Muscle of leg (tissue), 11 donors: Measurements from ENCODE around the gene EIF4G3. TPM values are rescaled to one million over a fixed set of nuclear protein-coding genes. Genes with fewer than 3 reads are reported as not detected.
"Not testable (repeated sequence)": the region's sequence is repeated elsewhere in the genome, so short reads cannot be mapped to it uniquely, and the experiment has no call there.

Experiments used
- DNase-seq: peaks from one replicate; pipeline ENCODE4 v3.0.0; 2013
- H3K27ac ChIP-seq: one replicate; pipeline ENCODE4 v1.5.1; 2013; ENCODE audit warnings: mild to moderate bottlenecking, low read length, control low read depth
- H3K27me3 ChIP-seq: one replicate; pipeline ENCODE4 v1.6.1; 2013; ENCODE audit warnings: low read length; ENCODE audit not compliant: control insufficient read depth, insufficient read depth
- H3K36me3 ChIP-seq: one replicate; pipeline ENCODE4 v1.6.1; 2013; ENCODE audit warnings: low read length; ENCODE audit not compliant: control insufficient read depth, insufficient read depth
- H3K4me1 ChIP-seq: one replicate; pipeline ENCODE4 v1.6.1; 2013; ENCODE audit warnings: low read length; ENCODE audit not compliant: control insufficient read depth, insufficient read depth
- H3K4me3 ChIP-seq: one replicate; pipeline ENCODE4 v1.5.1; 2013; ENCODE audit warnings: low read length, control low read depth
- H3K9me3 ChIP-seq: replicated peaks from 2 replicates; pipeline ENCODE4 v1.6.1; 2013; ENCODE audit warnings: low read depth, low read length; ENCODE audit not compliant: control insufficient read depth
- WGBS: methylation state at CpG from one replicate; pipeline ENCODE4 v1.1.5; 2013; ENCODE audit warnings: missing lambda C conversion rate; ENCODE audit not compliant: insufficient coverage; 5-methylcytosine and 5-hydroxymethylcytosine counted together
- polyA plus RNA-seq, 8 donors: library from polyadenylated mRNA; unstranded; fragments of 120-200 nt; gene quantifications; one replicate each; pipeline versions ENCODE4 v1.2.1 to v1.2.3, GENCODE V29; 2013; ENCODE audit warnings: inconsistent platforms in 1 of 8, low replicate concordance in 1 of 8; ENCODE audit not compliant: insufficient read length in 8 of 8, insufficient read depth in 1 of 8
- total RNA-seq: library from RNA; stranded (reverse); fragments of 120-200 nt; gene quantifications from one replicate; pipeline ENCODE4 v1.2.4, GENCODE V29; 2013

EIF4G3 gene
- total and polyA plus RNA-seq, 9 donors: 23.4 to 42.0 (median 34.0) TPM

GRCh38 chr1:21170837-21171236, 5.9 kb downstream of the EIF4G3 start:
- H3K4me3 ChIP-seq, H3K4me1 ChIP-seq, H3K27ac ChIP-seq, H3K27me3 ChIP-seq, H3K9me3 ChIP-seq: not testable (repeated sequence)
- no CpG with 5 or more reads among the region's 4 CpGs for WGBS
- DNase-seq: peak; percentile 70
- peaks cover 25% of the 10 kb centered on the region for H3K36me3 ChIP-seq

DNA sequence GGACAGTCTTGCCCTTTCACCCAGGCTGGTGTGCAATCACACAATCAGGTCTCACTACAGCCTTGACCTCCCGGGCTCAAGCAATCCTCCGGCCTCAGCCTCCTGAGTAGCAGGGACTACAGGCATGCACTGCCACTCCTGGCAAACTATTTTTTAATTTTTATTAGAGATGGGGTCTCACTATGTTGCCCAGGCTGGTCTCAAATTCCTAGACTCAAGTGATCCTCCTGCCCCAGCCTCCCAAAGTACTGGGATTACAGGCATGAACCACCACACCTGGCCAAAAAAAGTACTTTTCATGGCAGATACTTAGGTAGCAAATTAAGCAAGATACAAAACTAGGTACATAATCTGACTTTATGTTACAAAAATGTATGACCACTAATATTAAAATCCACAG, 8.3 kb downstream of the EIF4G3 start:
- Histone ChIP-seq H3K27ac (no peak overlapping the region), H3K27me3 (no peaks in the 10 kb centered on the region), H3K9me3 (no peaks in the 10 kb centered on the region), H3K4me3 (no peak overlapping the region), H3K4me1 (no peaks in the 10 kb centered on the region), H3K36me3 (peaks cover 30% of the 10 kb centered on the region)
- WGBS: 100% methylated on average over 2 of the region's 2 CpGs
- no peak for DNase-seq

DNA sequence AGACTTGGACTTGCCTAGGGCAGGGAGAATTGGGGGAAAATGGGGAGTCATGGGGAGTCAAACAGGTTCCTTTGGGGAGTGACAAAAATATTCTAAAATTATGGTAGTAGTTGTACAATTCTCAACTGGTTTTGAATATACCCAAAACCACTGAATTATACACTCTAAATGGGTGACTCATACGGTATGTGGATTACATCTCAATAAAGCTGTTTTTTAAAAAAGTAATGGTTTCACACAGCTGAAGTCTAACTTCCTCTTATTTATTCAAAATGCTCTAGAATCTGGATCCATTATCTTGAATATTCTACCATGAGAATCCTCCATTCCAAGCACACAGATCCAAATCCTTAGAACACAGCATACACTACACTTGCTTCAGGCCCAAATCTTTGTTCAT, 11.1 kb downstream of the EIF4G3 start:
- DNase-seq: no peak
- H3K9me3 ChIP-seq: no peaks in the 10 kb centered on the region
- H3K27ac ChIP-seq: no peak overlapping the region
- no CpG with 5 or more reads among the region's 1 CpG for WGBS
- no peak overlapping the region for H3K4me3 ChIP-seq
- peaks cover 40% of the 10 kb centered on the region for H3K36me3 ChIP-seq
- no peaks in the 10 kb centered on the region for H3K4me1 ChIP-seq
- H3K27me3 ChIP-seq: no peaks in the 10 kb centered on the region

- H3K27me3 ChIP-seq: no peaks in the 10 kb centered on the region
- no peaks in the 10 kb centered on the region for H3K4me1 ChIP-seq
- peaks cover 40% of the 10 kb centered on the region for H3K36me3 ChIP-seq
- H3K9me3 ChIP-seq: no peaks in the 10 kb centered on the region
- no peak overlapping the region for H3K4me3 ChIP-seq
- DNase-seq: peak; percentile 78
- WGBS: no CpG with 5 or more reads among the region's 2 CpGs
- H3K27ac ChIP-seq: no peak overlapping the region
These were observed 11.6 kb downstream of the EIF4G3 start for GRCh38 chr1:21165076-21165475.

DNA sequence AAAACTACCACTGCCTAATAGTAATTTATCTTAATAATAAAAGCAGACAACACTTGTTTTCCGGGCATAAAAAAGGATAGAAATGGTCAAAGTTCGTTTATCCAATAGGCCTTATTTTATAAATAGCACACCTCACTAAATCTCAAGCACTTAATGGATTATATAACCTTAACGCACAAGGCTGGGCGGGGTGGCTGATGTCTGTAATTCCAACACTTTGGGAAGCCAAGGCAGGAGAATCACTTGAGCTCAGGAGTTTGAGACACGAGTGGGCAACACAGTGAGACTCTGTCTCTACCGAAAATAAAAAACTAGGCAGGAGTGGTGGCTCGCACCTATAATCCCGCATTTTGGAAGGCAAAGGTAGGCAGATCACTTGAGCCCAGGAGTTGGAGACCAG, 12.4 kb downstream of the EIF4G3 start:
- H3K27me3 ChIP-seq: no peaks in the 10 kb centered on the region
- no peak overlapping the region for H3K4me3 ChIP-seq
- no peak overlapping the region for H3K27ac ChIP-seq

DNA sequence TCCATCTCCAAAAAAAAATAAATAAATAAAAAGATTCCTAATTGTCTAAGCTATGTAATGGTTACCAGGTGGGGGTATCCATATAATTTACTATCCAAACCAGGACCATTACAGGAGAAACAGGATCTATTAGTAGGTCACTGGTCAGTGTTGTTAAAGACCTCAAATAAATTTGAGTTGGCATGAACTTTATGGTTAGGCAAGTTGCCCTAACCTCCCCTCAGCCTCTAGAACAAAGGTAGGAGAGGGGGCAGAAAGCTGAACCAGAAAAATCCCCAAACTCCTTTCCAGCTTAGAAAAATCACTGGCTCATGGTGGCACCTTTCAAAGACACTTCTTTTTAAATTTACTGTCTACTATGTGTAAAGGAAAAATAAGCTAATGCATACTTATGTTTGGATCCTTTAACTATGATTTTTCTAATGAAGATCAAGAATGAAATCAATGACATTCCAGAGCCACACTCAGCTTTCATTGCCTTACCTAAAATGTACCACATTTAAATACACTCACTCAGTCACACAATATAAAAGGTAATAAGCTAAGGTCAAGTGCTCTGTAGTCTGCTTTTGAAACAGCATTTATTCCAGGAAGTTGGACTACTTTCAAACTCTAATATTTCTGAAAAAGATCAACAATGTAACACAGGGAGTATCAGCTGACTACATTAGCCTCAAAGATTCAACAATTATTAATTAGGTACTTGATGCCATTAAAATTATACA, 13.8 kb downstream of the EIF4G3 start:
- peaks cover 34% of the 10 kb centered on the region for H3K36me3 ChIP-seq
- no peak overlapping the region for H3K4me3 ChIP-seq
- no peak for DNase-seq
- no peak overlapping the region for H3K27ac ChIP-seq
- H3K4me1 ChIP-seq: no peaks in the 10 kb centered on the region
- H3K9me3 ChIP-seq: no peaks in the 10 kb centered on the region
- no peaks in the 10 kb centered on the region for H3K27me3 ChIP-seq

More for the DNA sequence above, 12.4 kb downstream of the EIF4G3 start:
- no peaks in the 10 kb centered on the region for H3K4me1 ChIP-seq
- no peaks in the 10 kb centered on the region for H3K9me3 ChIP-seq
- H3K36me3 ChIP-seq: peaks cover 40% of the 10 kb centered on the region
- no peak for DNase-seq
- WGBS: 97% methylated on average over 6 of the region's 8 CpGs

DNA sequence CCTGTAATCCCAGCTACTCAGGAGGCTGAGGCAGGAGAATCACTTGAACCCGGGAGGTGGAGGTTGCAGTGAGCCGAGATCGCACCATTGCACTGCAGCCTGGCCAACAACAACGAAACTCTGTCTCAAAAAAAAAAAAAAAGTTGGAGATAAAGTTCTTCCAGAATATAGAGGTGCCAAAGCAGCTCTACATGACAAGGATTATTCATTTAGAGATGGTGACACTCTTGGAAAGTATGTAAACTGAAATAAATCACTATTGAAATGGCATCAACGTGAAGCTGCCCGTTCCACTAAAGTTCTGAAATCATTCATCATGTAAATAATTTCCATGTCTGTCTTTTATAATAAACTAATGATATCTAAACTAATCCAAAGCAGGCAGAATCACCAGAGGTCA, 14.9 kb downstream of the EIF4G3 start:
- H3K27ac ChIP-seq: no peak overlapping the region
- no peak overlapping the region for H3K4me3 ChIP-seq
- no peak for DNase-seq
- H3K4me1 ChIP-seq: no peaks in the 10 kb centered on the region
- peaks cover 26% of the 10 kb centered on the region for H3K36me3 ChIP-seq
- WGBS: 100% methylated on average over 4 of the region's 6 CpGs
- H3K9me3 ChIP-seq: no peaks in the 10 kb centered on the region
- no peaks in the 10 kb centered on the region for H3K27me3 ChIP-seq

GRCh38 chr1:21160263-21160796, 16.4 kb downstream of the EIF4G3 start:
- no peaks in the 10 kb centered on the region for H3K27me3 ChIP-seq
- peaks cover 18% of the 10 kb centered on the region for H3K36me3 ChIP-seq
- no CpG with 5 or more reads among the region's 3 CpGs for WGBS
- no peak for DNase-seq
- no peak overlapping the region for H3K4me3 ChIP-seq
- H3K9me3 ChIP-seq: no peaks in the 10 kb centered on the region
- no peak overlapping the region for H3K27ac ChIP-seq
- H3K4me1 ChIP-seq: no peaks in the 10 kb centered on the region

DNA sequence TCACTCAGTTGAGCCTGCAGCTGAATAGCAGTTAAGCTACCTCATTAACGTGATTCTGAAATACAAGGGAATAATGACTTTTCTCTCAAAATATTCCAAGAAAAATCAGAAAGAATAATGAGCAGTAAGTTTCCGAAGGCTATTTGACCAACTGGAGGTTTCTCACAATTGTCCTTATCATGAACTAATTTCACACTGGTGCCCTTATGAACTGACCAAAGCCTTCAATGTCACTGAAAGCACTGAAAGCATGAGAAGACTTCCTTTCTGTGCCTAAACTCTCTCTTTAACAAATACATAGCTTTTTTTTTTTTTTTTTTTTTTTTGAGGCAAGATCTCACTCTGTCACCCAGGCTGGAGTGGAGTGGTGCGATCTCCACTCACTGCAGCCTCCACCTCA, 18.8 kb downstream of the EIF4G3 start:
- H3K36me3 ChIP-seq: peaks cover 17% of the 10 kb centered on the region
- no peaks in the 10 kb centered on the region for H3K9me3 ChIP-seq
- DNase-seq: no peak
- 80% methylated on average over 1 of the region's 3 CpGs for WGBS
- no peaks in the 10 kb centered on the region for H3K4me1 ChIP-seq
- H3K27ac ChIP-seq: no peak overlapping the region
- no peak overlapping the region for H3K4me3 ChIP-seq
- H3K27me3 ChIP-seq: no peaks in the 10 kb centered on the region

DNA sequence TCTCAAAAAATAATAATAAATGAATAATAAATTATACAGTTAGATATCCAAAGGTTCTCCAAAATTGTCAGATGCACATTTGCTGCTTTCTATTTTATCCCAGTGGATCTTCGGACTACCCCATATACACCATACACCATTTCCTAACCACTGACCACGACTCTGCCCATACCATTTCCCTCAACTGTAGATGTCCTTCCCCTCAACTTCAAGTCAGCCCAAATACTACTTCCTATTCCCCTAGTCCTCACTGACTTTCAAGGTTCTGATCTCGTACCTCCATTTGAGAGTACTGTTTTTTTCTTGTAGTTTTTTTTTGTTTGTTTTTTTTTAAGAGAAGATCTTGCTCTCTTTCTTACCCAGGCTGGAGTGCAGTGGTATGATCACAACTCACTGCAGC, 19.6 kb downstream of the EIF4G3 start:
- Histone ChIP-seq H3K27ac (no peak overlapping the region), H3K27me3 (no peaks in the 10 kb centered on the region), H3K4me1 (no peaks in the 10 kb centered on the region), H3K36me3 (peaks cover 17% of the 10 kb centered on the region), H3K9me3 (no peaks in the 10 kb centered on the region), H3K4me3 (no peak overlapping the region)
- WGBS: 91% methylated on average over 1 of the region's 3 CpGs
- no peak for DNase-seq

GRCh38 chr1:21156019-21156418, 20.7 kb downstream of the EIF4G3 start:
- peaks cover 12% of the 10 kb centered on the region for H3K36me3 ChIP-seq
- WGBS: no CpG with 5 or more reads among the region's 6 CpGs

More at GRCh38 chr1:21156019-21156418, 20.7 kb downstream of the EIF4G3 start:
- Histone ChIP-seq H3K27me3 (no peaks in the 10 kb centered on the region), H3K9me3 (no peaks in the 10 kb centered on the region), H3K4me3 (no peak overlapping the region), H3K4me1 (no peaks in the 10 kb centered on the region), H3K27ac (no peak overlapping the region)
- DNase-seq: no peak
